Measurements from ENCODE around the gene DACT3.

GRCh38 chr19:46693760-46694159 lies 32.8 kb upstream of the DACT3 start:
- TF ChIP-seq EZH2phosphoT487 (IDR thresholded peaks at IDR 0.05; ENCODE audit: borderline replicate concordance) (no peak), CTCF (conservative IDR thresholded peaks at IDR 0.05; ENCODE audit: low read length) (no peak)

All from Loucy (cell line).